Panc1 (cell line): Measurements from ENCODE around the gene CSH2. TPM values are rescaled to one million over a fixed set of nuclear protein-coding genes. Genes with fewer than 3 reads are reported as not detected.
"Not testable (repeated sequence)": the region's sequence is repeated elsewhere in the genome, so short reads cannot be mapped to it uniquely, and the experiment has no call there.

Experiments used
- ATAC-seq: fragments of 200-7000 bp; cut with Tn5 transposase; 2 replicates; pipeline ENCODE4 v1.9.1; 2020; ENCODE audit warnings: mild to moderate bottlenecking, moderate library complexity
- BruUV-seq: library from RNA; stranded (reverse); fragments of 400-500 nt; replicated peaks from 2 replicates; lab custom pipeline; 2021; lab: Mats Ljungman, UMichigan
- CTCF ChIA-PET: fragments of 300-600 bp; sonication (Branson Sonifier 250); formaldehyde crosslinking; loops from one replicate; lab custom pipeline; 2022; ENCODE audit warnings: antibody characterized with exemption; lab: Charles Lee
- POLR2A ChIA-PET: fragments of 300-600 bp; sonication (Branson Sonifier 250); formaldehyde crosslinking; loops from one replicate; lab custom pipeline; 2022; ENCODE audit warnings: antibody characterized with exemption; lab: Charles Lee
- DNase-seq: peaks from one replicate; pipeline ENCODE4 v3.0.0-alpha.2; 2010; ENCODE audit warnings: low read depth, low spot score
- H3K27ac ChIP-seq: 2 replicates; pipeline ENCODE4 v1.5.1; 2011; ENCODE audit warnings: mild to moderate bottlenecking, low read length, inconsistent platforms
- H3K27me3 ChIP-seq: fragments of 200-500 bp; sonication (Bioruptor generic); 2 replicates; pipeline ENCODE4 v1.6.0; 2014; ENCODE audit warnings: low read length, inconsistent platforms; ENCODE audit not compliant: control insufficient read depth, insufficient read depth
- H3K36me3 ChIP-seq: fragments of 200-500 bp; sonication (Bioruptor generic); 2 replicates; pipeline ENCODE4 v1.5.1; 2014; ENCODE audit warnings: inconsistent platforms, mild to moderate bottlenecking, low read length, moderate library complexity; ENCODE audit not compliant: control insufficient read depth, insufficient read depth
- H3K4me1 ChIP-seq: 2 replicates; pipeline ENCODE4 v1.5.1; 2011; ENCODE audit warnings: inconsistent platforms, mild to moderate bottlenecking, low read length, moderate library complexity; ENCODE audit not compliant: control insufficient read depth, insufficient read depth
- H3K4me3 ChIP-seq, 2 experiments: 2 replicates each; pipeline ENCODE4 v1.5.1; 2011 to 2012; ENCODE audit warnings: low read depth in 2 of 2, low read length in 2 of 2, mild to moderate bottlenecking in 2 of 2, inconsistent platforms in 1 of 2, moderate library complexity in 1 of 2
- H3K9me3 ChIP-seq: fragments of 200-500 bp; sonication (Bioruptor generic); 2 replicates; pipeline ENCODE4 v1.5.1; 2014; ENCODE audit warnings: low read depth, mild to moderate bottlenecking, inconsistent platforms, low read length, moderate library complexity; ENCODE audit not compliant: control insufficient read depth, insufficient read depth
- CTCF ChIP-seq: fragments of 450-650 bp; IDR thresholded peaks from 2 replicates; pipeline ENCODE4 v1.5.1; 2017; ENCODE audit warnings: mild to moderate bottlenecking
- POLR2AphosphoS5 ChIP-seq: IDR thresholded peaks from 2 replicates; pipeline ENCODE4 v1.6.1; 2012; ENCODE audit warnings: mild to moderate bottlenecking, low read depth, low read length, moderate library complexity
- SIN3A ChIP-seq: IDR thresholded peaks from 2 replicates; pipeline ENCODE4 v1.6.1; 2012; ENCODE audit warnings: low read depth, mild to moderate bottlenecking, low read length, moderate library complexity, borderline replicate concordance; ENCODE audit not compliant: insufficient read depth
- TCF7L2 ChIP-seq: IDR thresholded peaks from 2 replicates; pipeline ENCODE4 v1.6.1; 2011; ENCODE audit warnings: mild to moderate bottlenecking, low read depth, low read length, inconsistent platforms
- in situ Hi-C: cut with HindIII; loops from 2 replicates; pipeline ENCODE4 v1.10.0; 2016; ENCODE audit warnings: low sequenced_read_pairs, low pct_unique_long_range_greater_than_20kb
- intact Hi-C: fragments of 100-400 bp; cut with micrococcal nuclease; formaldehyde crosslinking; loops from one replicate; pipeline ENCODE4 v1.10.0; 2022; ENCODE audit not compliant: unreplicated experiment
- total RNA-seq: library from RNA; stranded (reverse); gene quantifications from one replicate; pipeline ENCODE4 v1.2.1, GENCODE V29; 2021; ENCODE audit not compliant: unreplicated experiment
- TF ChIP-seq, protein P1 (sequence below), 2 experiments: IDR thresholded peaks; 2 replicates each; pipeline ENCODE4 v1.6.1; 2011 to 2012; ENCODE audit warnings: low read depth in 2 of 2, control low read depth in 1 of 2, low read length in 1 of 2, mild to moderate bottlenecking in 1 of 2, moderate library complexity in 1 of 2; ENCODE audit not compliant: insufficient read depth in 1 of 2

The CSH2 gene
- total RNA-seq, 1 experiment from 2014 or later: not detected

DNA sequence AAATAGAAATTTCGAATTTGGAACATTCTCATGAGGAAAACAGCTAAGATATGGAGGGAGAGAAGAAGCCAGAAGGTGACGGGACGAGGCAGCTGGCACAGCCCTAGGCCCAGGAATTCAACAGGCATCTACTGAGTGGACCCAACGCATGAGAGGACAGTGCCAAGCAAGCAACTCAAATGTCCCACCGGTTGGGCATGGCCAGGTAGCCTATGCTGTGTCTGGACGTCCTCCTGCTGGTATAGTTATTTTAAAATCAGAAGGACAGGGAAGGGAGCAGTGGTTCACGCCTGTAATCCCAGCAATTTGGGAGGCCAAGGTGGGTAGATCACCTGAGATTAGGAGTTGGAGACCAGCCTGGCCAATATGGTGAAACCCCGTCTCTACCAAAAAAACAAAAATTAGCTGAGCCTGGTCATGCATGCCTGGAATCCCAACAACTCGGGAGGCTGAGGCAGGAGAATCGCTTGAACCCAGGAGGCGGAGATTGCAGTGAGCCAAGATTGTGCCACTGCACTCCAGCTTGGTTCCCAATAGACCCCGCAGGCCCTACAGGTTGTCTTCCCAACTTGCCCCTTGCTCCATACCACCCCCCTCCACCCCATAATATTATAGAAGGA, 43.2 kb upstream of the CSH2 start:
- H3K36me3 ChIP-seq: no peaks in the 10 kb centered on the region
- POLR2A ChIA-PET: no interaction called here
- no peak overlapping the region for H3K4me3 ChIP-seq
- DNase-seq (no peak), ATAC-seq (no peak)
- no peaks in the 10 kb centered on the region for H3K4me1 ChIP-seq
- BruUV-seq: no TSS peak
- TF ChIP-seq POLR2AphosphoS5 (no peak), SIN3A (no peak), TCF7L2 (no peak), CTCF (no peak)
- TF ChIP-seq, protein P1, sequence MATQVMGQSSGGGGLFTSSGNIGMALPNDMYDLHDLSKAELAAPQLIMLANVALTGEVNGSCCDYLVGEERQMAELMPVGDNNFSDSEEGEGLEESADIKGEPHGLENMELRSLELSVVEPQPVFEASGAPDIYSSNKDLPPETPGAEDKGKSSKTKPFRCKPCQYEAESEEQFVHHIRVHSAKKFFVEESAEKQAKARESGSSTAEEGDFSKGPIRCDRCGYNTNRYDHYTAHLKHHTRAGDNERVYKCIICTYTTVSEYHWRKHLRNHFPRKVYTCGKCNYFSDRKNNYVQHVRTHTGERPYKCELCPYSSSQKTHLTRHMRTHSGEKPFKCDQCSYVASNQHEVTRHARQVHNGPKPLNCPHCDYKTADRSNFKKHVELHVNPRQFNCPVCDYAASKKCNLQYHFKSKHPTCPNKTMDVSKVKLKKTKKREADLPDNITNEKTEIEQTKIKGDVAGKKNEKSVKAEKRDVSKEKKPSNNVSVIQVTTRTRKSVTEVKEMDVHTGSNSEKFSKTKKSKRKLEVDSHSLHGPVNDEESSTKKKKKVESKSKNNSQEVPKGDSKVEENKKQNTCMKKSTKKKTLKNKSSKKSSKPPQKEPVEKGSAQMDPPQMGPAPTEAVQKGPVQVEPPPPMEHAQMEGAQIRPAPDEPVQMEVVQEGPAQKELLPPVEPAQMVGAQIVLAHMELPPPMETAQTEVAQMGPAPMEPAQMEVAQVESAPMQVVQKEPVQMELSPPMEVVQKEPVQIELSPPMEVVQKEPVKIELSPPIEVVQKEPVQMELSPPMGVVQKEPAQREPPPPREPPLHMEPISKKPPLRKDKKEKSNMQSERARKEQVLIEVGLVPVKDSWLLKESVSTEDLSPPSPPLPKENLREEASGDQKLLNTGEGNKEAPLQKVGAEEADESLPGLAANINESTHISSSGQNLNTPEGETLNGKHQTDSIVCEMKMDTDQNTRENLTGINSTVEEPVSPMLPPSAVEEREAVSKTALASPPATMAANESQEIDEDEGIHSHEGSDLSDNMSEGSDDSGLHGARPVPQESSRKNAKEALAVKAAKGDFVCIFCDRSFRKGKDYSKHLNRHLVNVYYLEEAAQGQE (IDR thresholded peaks at IDR 0.05; ENCODE audit: insufficient read depth in 1 of 2, low read depth in 2 of 2, low read length in 1 of 2): no peak
- intact Hi-C loops: loop anchor here (10.0 kb wide), 3 partner anchors 78 to 218 kb away; partner anchors contain the start of genes ERN1, ICAM2 and PRR29
- no peaks in the 10 kb centered on the region for H3K9me3 ChIP-seq
- CTCF ChIA-PET: no interaction called here
- no peak overlapping the region for H3K27ac ChIP-seq
- H3K27me3 ChIP-seq: no peaks in the 10 kb centered on the region
- in situ Hi-C loops: no loop called here

GRCh38 chr17:63915753-63916152, 42.3 kb upstream of the CSH2 start:
- POLR2A ChIA-PET, ATAC-seq, H3K4me1 ChIP-seq, H3K9me3 ChIP-seq, CTCF ChIA-PET, in situ Hi-C loops, H3K4me3 ChIP-seq, H3K27ac ChIP-seq, H3K27me3 ChIP-seq, BruUV-seq, H3K36me3 ChIP-seq, DNase-seq: not testable (repeated sequence)
- intact Hi-C loops: loop anchor here (10.0 kb wide), 3 partner anchors 79 to 219 kb away; partner anchors contain the start of genes ERN1, ICAM2 and PRR29

- Histone ChIP-seq H3K27ac (no peak overlapping the region), H3K4me3 (no peak overlapping the region), H3K27me3 (no peaks in the 10 kb centered on the region), H3K36me3 (no peaks in the 10 kb centered on the region), H3K9me3 (no peaks in the 10 kb centered on the region), H3K4me1 (no peaks in the 10 kb centered on the region)
- intact Hi-C loops (loop anchor here (10.0 kb wide), 3 partner anchors 80 to 220 kb away; partner anchors contain the start of genes ERN1, ICAM2 and PRR29), in situ Hi-C loops (no loop called here)
- BruUV-seq: no TSS peak
- DNase-seq (no peak), ATAC-seq (no peak)
- ChIA-PET CTCF (no interaction called here), POLR2A (no interaction called here)
- TF ChIP-seq SIN3A: no peak
- TF ChIP-seq, protein P1 (IDR thresholded peaks at IDR 0.05; ENCODE audit: insufficient read depth in 1 of 2, low read depth in 2 of 2, low read length in 1 of 2): no peak
- TF ChIP-seq TCF7L2: no peak
- no peak for TF ChIP-seq POLR2AphosphoS5
- TF ChIP-seq CTCF: no peak
Observed at GRCh38 chr17:63914471-63914870, 41.0 kb upstream of the CSH2 start.
